RPMI8226 (cell line): Measurements from ENCODE around the gene STN1.
A peak's percentile ranks its signal among the peaks of the same experiment; 100 is the strongest.

Experiments
- DNase-seq: peaks from one replicate; pipeline ENCODE4 v3.0.0-alpha.2; 2015

The STN1 gene

DNA sequence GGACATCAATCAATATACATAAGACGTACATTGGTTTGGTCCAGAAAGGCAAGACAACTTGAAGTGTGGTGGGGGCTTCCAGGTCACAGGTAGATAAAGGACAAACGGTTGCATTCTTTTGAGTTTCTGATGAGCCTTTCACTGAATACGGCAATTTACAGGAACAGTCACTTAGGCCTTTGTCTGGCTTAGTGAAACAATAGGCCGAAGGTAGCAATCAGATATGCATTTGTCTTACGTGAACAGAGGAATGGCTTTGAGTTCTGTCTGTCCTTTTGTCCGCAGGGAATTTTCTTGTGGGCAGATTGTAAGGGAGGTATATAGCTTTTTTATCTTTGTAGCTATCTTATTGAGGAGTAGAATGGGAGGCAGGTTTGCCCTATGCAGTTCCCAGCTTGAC is 10.8 kb upstream of the STN1 start:
- no peak for DNase-seq

DNA sequence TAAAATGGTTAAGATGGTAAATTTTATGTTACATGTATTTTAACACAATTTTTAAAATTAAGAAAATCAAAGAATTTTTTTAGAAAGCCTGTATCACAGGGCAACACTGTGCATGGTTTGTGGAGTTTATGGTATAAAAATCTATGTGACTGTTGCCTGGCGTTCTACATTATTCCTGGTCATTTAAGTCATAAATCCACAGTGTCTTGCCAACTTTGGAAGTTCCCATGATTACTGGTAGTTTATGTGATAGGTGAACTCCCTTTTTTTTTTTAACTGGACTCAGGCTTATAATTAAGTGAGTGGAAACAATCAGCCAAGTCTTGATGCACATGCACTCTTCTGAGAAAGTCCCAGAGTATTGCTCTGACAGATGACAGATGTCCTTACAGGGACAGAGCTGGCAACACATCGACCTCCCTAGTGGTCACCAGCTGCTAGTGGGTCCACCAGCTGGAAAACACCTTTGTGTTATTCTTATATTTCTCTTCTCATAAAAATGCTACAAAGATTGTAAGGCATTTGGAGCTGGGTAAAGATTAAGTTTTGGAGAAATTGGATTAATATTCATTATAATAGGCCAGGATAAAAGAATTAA is 8.8 kb upstream of the STN1 start:
- no peak for DNase-seq

DNA sequence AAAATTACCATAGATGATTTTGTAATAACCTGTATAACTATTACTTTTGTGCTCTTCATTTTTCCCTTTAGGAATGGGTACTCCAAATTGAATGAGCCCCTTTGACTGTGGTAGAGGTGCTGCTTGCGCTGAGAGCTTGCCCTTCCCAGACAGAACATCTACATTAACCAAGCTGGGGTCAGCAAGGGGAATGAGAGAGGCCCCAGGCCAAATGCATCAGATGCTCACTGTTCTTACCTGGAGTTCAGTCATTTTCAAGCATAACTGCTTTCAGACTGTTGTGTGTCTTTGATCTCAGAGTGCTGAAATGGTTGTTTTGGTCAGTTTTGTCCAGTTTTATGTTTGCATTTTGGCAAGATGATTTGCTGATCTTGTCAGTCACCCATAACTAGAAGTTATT is 7.6 kb upstream of the STN1 start:
- DNase-seq: no peak

DNA sequence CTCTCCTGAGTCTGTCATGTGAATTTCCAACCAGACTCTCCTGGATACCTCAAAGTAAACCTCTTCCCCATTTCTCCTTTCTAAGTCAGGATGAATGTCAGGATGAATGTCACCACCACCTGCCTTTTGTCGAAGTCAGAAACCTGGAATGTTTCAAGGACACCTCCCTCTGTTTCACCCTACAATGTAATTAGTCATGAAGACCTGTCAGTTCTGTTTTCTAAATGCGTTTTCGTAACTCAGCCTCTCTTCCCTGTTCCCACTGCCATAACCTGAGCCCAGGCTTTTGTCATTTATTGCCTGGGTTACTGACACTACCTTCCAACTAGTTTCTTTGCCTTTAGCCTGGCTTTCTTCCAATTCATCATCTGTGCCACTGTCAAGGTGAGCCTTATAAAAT is 5.5 kb upstream of the STN1 start:
- no peak for DNase-seq

DNA sequence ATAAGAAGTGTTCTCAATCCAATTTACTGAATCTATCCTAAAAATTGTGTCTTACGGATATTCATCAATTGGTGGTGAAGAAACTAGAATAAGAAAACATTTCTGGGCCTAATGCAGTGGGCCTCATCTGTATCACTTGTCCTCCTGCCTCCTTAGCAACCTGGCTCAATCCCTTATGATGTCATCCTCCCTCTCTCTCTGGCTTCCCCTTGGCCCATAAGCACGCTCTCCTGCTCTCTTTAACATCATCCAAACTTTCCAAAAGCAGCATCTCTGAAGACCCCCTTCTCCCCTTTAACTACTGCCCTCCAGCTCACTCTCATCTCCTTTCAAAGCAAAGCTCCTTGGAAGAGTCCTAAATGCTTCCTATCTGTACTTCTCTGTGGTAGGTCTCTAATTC is 4.7 kb upstream of the STN1 start:
- DNase-seq: no peak

DNA sequence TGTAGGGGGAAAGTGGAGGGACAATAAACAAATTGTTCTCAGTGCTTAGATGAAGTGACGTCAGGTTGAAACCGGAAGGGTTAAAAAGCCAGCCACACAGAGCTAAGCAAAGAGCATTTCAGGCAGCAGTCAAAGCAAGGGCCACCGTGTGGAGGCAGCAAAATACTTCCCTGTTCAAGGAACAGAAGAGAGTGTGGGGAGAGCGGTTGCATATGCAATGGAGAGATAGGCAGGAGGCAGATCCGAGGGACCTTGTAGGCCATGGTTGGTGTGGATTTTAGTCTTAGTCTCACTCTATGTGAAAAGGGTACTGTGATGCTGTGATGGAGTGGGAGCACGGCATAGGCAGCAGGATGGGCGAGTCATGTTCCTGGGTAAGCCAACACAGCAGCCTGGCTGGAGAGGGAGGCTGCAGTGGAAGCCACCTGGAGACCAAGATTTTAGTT is 3.8 kb upstream of the STN1 start:
- no peak for DNase-seq

DNA sequence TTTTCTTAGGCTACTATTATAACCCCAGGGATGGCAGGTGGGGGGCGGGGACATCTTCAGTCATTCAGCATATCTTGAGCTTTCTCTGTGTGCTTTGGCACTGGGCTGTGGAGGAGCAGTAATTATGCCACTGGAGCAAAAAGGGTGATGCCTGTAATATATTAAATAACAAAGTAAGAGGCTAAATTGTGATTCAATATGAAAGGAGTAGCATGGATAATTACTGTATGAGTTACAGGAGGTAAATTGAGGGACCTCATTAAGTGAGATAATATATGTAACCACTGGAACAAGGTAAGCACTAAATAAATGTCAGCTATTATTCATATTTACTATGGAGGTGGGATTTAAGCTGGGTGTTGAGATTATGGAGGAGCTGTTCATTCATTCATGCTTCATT is 3.3 kb upstream of the STN1 start:
- DNase-seq: no peak

DNA sequence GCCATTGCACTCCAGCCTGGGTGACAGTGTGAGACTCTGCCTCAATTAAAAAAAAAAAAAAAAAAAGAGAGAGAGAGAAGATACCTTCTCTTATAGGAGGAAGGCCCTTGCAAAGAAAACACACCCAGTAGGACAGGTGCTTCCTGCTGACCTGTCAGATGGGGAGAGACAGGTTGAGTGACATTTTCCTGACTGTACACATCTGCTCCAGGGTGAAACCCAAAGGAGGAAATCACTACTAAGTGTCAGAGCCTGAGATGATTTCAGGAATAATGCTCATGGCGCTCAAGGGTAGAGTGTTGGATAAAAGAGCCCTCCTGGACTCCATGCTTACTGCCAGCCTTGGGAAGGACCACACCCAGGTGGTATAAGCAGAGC is 1.7 kb upstream of the STN1 start:
- DNase-seq: no peak

DNA sequence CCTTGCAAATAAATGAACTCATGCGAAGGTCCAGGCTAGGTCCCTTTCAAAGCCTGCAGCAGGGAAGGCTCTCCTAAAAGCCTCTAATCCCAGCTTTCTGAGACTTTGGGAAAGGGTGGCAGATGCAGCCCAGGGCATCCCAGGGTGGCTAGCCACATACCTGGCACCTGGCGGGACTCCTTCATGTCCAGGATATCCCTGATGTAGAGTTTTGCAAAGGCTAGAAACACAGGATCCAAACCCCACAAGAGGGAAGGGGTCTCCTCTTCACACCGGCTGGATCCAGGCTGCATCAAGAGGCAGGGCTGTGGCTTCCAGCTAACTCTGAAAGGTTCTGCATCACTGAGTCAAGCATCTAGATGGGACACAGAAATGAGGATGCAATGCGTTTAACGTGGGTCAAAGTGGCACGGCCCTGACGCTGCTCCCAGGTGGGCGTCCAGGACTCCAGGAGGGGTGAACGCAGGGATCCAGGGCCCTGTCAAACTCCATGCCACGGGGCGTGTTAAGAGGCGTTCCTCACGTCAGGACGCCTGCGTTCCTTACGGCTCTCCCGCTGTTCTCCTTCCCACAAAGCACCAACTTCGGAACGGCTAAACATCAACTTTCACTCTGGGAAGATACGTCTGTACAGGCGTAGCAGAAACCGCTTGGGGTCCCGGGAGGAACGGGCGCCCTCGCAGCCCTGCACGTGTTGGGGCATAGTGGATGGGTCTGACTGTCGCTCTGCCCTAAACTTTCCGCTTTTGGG is 507 bp downstream of the STN1 start:
- DNase-seq: peak; percentile 13

DNA sequence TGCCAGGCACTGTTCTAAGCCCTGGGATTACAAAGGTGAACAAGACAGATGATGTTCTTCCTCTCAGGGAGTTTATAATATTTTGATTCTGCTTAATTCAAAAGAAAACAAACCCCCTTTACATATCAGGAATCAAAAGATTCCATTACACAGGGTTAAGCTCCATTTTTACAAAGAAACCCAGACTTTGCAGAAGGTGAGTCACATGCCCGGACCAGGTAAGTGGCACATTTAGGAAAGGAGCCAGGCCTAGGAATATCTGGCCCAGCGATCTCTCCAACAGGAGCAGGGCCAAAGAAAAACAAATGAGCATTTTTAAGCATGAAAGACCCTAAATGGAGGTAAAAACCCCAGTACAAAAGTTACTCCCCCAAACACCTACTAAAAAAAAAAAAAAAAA is 1.1 kb downstream of the STN1 start:
- DNase-seq: no peak

DNA sequence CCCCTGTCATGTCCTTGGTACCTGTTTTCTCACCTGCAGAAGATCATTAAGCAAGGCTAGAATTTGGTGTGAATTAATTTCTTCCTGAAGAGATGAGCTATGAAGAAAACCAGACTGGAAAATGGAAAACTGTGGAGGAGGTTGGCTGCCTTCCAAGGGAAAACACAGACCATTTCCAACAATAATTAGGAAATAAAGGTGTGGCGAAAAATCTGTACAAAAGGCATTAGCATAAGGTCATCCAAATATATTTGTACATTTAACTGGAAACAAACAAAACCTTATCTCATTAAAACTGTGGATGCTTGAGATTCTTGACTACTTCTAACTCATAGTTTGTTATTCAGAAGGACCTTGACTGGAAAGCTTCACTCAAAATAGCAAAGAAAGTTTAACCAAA is 1.7 kb downstream of the STN1 start:
- no peak for DNase-seq

DNA sequence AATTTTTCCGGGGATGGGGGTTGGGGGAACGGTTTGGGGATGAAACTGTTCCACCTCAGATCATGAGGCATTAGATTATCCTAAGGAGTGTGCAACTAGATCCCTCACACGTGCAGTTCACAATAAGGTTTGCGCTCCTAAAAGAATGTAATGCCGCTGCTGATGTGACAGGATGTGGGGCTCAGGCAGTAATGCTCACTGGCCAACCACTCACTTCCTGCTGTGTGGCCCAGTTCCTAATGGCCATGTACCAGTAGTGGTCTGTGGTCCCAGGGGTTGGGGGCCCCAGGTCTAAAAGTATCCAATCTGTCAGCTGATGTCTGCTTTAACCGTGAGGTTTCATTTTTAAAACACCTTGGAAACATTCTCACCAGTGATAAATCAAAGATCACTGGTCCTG is 2.2 kb downstream of the STN1 start:
- DNase-seq: no peak

DNA sequence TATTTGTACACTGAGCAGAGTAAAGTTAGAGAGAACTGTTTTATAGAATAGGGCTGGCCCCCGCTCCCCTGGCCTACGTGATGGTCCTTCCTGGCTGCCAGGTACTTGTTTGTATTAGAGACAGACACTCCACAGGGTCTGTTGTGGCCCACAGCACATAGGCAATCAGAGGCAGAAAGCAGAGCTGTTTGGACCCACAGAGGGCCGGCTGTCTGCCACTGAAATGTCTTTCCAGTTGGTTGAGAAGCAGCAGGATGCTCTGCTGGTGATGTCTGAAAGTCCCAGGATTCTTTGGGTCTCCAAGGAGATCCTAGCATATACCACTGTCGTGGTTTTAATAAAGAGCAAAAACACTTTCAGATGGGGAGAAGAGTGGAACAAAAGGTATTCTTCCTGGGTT is 5.2 kb downstream of the STN1 start:
- no peak for DNase-seq

DNA sequence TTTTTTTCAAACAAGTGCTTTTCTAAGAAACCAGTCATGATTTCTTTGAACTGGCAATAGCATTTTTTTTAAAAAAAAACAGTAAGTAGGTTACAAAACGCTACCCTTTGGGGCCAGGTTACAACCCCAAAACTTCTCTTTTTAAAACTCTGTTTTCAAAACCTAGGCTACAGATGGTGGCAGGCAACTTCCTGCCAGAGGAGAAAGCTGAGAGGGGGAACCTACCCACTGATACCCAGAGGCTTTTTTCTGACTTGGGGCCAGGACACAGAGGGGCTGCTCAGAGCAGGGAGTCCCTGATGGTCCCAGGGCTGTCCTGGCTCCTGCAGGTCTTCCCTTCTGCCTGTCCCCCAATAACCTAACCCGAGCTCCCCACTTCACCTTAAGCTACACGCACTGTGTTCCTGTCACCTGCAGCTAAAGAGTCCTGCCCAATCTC is 6.9 kb downstream of the STN1 start:
- no peak for DNase-seq

DNA sequence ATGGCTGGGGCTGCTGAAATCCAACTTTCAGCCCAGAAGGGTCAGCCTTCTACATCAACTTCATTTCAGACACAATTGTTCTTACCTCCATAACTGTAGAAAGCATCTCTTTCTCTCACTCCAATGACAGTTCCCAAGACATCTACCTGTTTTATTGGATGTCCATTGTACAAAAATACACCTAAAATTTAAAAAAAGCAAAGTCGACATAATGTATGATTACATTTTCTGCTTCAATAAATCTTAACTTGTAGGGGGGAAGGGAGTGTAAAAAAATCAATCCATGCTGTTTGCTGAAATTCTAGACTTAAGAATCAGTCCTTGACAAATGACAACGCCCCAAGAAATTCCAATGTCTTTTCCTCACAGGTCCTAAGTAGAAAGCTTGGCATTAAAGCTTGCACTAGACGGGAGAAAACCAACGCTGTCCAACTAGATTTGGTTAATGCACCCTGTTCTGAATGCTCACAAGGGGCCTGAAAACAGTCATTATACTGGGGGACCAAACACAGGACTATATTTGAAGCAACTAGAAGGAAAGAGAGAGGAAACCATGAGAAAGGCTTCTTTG is 7.5 kb downstream of the STN1 start:
- no peak for DNase-seq

DNA sequence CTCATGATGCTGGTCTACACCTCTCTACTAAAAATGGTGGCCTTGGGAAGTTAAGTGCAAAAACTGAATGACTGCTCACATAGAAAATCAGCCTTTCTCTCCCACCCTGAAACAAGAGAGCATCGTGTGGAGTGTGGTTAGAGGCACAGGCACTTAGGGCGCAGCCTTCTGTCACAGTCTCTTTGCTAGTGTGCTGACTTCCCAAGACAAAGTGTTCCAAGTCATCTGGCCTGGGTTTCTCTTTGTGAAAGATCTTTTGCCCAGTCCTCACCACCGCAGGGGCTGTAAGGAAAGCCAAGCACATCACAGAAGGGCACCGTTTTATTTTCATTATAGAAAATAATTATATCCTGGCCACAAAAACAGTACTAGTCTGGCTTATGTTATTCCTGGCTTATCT is 12.5 kb downstream of the STN1 start:
- no peak for DNase-seq

DNA sequence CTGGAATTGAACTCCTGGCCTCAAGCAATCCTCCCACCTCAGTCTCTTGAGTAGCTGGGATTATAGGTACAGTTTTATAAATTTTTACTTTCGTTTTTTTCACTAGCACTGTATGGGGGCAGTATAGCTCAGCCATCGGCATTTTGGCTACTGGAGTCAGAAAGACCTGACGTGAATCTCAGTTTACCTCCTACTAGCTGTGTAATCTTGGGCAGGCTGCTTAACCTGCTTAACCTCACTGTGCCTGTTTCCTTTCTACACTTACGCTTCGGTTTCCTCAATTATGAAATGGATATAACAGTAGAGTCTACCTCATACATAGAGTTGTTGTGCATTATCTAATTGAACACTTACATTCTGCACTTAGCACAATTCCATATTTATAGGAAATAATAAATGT is 16.7 kb downstream of the STN1 start:
- no peak for DNase-seq

DNA sequence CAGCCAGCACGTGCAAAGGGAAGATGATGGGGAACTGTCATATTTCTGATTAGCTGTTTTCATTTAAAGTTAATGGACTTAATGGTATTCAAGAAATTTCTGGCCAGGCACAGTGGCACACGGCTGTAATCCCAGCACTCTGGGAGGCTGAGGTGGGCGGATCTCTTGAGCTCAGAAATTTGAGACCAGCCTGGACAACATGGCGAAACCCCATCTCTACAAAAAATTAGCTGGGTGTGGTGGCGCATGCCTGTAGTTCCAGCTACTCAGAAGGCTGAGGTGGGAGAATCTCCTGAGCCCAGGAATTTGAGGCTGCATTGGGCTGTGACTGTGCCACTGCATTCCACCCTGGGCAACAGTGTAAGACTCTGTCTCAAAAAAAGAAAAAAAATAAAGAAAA is 18.7 kb downstream of the STN1 start:
- DNase-seq: no peak

DNA sequence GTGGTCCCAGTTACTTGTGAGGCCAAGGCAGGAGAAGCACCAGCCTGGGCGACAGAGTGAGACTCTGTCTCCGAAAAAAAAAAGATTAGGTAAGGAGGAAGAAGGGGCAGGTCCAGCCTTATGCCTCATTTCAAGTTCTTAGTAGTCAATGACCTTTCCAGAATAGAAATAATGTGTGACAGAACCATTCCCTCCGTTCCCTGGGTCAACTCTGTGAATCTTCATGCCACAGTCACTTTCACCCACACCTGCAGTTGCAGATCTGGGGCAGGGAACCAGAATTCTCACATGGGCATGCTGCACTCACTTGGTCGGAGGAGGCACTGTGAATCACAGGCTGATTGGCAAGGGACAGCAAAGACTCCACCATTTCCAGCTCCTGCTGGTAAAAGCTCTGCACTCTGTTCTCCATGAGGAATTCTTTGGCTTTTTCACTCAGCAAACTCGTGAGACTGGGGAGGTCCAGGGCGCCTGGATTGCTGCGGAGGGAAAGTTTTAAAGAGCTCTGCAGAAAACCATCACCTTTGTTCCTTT is 20.7 kb downstream of the STN1 start:
- DNase-seq: no peak

DNA sequence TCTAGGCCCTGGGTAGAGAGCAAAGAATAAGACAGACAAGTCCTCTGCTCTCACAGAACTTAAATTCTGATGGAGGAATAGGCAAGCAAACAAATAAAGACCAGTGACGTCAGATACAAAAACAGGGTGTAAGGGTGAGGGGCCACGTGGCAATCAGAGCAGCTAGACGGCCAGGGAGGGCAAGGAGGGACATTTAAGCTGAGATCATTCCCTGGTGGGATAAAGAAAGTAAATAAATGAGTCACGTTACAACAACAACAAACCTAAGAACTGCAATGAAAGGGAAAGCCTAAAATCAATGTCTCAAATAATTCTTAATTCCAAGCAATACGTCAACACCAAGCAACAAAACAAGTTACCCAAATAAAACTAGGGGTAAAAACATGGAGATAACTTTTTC is 21.8 kb downstream of the STN1 start:
- DNase-seq: no peak

DNA sequence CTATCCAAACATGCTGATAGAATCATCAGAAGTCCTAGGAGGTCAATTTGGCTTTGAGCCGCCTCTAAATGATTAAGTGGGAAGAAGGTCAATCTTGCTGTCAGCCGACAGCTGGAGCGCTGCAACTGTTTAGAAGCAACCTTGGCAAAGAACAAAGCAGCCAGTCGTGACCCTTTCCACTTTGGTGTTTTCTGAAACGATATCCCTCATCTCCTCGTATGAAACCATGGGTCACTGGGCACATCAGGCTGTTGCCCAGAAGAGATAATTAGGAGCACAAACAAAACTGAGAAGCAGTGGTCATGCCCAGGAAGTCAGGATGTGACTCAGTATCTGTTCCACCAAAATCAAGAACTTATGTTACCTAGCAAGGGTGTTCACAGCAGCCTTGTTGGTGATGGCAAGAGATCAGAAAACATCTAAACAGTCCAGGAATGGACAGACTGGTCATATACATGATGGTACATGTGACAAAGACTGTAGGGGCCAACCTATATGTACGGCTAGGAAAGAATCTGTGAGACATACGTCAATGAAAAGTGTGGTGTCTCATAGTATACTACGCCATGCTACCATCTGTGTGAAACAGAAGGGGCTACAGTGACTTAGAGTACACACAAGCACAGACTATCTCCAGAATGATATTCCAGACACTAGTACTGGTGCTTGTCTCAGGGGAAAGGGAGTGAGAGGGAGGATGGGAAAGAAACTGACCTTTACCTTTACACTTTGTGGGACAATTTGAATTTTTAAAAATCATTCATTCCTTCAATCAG is 22.4 kb downstream of the STN1 start:
- DNase-seq: no peak

DNA sequence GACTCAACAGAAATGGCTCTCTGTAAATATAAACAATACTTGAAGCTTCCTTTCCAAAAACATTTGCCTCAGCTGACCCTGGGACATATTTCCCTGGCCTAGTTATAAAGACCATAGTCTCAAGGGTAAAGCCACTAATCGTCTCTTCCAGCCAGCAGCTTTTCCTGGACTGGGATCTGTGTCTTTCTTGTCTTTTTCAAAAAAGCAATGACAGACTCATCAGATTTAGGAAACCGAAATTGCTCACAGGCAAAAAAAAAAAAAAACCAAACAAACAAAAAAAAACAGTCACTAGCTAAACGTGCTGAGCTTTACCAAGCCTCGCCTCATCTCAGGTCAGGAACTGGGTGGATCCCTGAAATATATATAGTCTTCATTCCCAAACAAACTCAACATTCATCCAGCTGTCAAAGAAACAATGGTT is 23.5 kb downstream of the STN1 start:
- DNase-seq: no peak

DNA sequence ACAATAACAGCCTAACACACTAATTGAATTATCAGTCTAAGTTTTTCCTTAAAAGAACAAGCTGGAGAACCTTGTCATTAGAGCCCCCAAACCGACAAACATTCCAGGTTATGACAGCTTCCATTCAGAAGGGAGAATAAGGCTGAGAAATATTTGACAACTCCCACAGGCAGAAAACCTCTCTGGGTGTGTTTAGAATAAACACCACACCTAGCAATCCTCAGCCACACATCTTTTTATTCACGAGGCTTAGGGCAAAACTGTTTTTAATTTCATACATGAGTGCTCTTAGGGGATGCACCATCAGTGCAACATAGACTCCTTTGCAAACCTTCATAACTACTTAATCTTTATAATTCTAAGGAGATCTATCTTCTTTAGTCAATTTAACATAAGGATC is 24.2 kb downstream of the STN1 start:
- DNase-seq: no peak

DNA sequence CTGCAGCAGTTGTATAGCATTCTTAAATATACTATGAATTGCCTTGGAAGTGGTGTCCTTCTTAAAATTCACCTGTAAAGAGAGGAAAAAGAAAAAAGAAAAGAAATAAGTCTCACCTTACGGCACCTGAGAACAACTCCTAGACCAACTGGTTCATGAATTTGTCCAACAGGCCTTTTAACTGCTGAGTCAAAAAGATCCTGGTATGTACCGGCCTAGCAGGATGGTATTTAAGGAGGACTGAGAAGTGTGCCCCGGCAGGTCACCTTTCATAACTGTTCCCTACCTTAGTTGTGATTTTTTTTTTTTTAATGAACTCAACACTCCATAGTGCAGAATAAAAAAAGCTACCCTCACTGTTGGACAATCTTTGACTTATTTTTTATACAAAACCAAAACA is 25.8 kb downstream of the STN1 start:
- DNase-seq: no peak
